ENCODE data around the gene LRRC7. TPM values are rescaled to one million over a fixed set of nuclear protein-coding genes. Genes with fewer than 3 reads are reported as not detected.
"Not testable (repeated sequence)": the region's sequence is repeated elsewhere in the genome, so short reads cannot be mapped to it uniquely, and the experiment has no call there.

LRRC7 gene
- total RNA-seq, 3 donors from 2014 or later, result 0.46 to 1.2 (median 1.0) TPM

- Histone ChIP-seq H3K4me1 (ENCODE audit: low read depth) (no peaks in the 10 kb centered on the region), H3K4me3 (no peak overlapping the region), H3K9me3 (no peaks in the 10 kb centered on the region), H3K36me3 (ENCODE audit: low read depth) (no peaks in the 10 kb centered on the region)
- no peak for ATAC-seq
- no peak for TF ChIP-seq CTCF (IDR thresholded peaks at IDR 0.05)
- DNase-seq, result no peak
- intact Hi-C loops (cut with DNase I, micrococcal nuclease), result no loop called here
Measured at GRCh38 chr1:69920426-69920825, 352.7 kb downstream of the LRRC7 start.

- no peaks in the 10 kb centered on the region for H3K36me3 ChIP-seq (ENCODE audit: low read depth)
- no peak for DNase-seq
- H3K9me3 ChIP-seq, result no peaks in the 10 kb centered on the region
- no peak overlapping the region for H3K4me3 ChIP-seq
- no peak for ATAC-seq
- intact Hi-C loops (cut with DNase I, micrococcal nuclease), result no loop called here
- H3K4me1 ChIP-seq (ENCODE audit: low read depth), result no peaks in the 10 kb centered on the region
- TF ChIP-seq CTCF (IDR thresholded peaks at IDR 0.05), result no peak
Measured at GRCh38 chr1:69921486-69921885, 353.8 kb downstream of the LRRC7 start.

- H3K4me1 ChIP-seq (ENCODE audit: low read depth); H3K9me3 ChIP-seq; H3K4me3 ChIP-seq; intact Hi-C loops (cut with DNase I, micrococcal nuclease); H3K36me3 ChIP-seq (ENCODE audit: low read depth); ATAC-seq; DNase-seq: not testable (repeated sequence)
Measured at GRCh38 chr1:69928234-69928633, 360.5 kb downstream of the LRRC7 start.

DNA sequence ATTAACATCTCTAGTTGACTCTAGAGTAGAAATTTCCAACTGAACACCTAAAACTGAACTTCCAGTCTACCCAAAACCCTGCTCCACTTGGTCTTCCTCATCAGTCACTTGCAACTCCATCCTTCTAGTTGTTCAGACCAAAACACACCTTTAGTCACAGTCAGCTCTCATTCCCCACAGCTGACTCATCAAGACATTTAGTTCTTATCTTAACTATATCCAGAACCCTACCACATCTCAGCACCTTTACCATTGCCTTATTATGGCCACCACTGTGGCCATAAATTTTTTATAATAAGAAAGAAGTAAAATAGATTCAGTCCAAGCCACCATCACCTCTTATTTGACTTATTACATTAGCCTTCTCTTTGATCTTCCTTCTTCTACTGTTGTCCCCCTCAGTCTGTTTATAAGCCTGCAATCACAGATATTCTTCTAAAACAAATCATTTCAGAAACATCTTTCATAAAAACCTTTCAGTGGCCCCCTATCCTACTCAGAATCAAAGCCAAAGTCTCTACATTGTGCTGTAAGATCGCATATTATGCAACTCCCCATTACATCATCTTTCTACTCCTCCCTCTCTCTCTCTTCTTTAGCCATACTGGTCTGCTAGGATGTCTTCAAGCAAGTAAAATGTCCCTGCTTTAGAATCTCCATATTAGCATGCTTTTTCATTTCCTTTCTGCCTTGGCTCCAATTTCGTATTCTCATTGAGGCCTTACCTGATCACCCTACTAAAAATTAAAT is 361.8 kb downstream of the LRRC7 start:
- Histone ChIP-seq H3K4me1 (ENCODE audit: low read depth) (no peaks in the 10 kb centered on the region), H3K36me3 (ENCODE audit: low read depth) (no peaks in the 10 kb centered on the region), H3K4me3 (no peak overlapping the region), H3K9me3 (no peaks in the 10 kb centered on the region)
- DNase-seq (no peak), ATAC-seq (no peak)
- TF ChIP-seq CTCF (IDR thresholded peaks at IDR 0.05), result no peak
- intact Hi-C loops (cut with DNase I, micrococcal nuclease), result no loop called here

- Histone ChIP-seq H3K9me3 (no peaks in the 10 kb centered on the region), H3K4me1 (ENCODE audit: low read depth) (no peaks in the 10 kb centered on the region), H3K36me3 (ENCODE audit: low read depth) (no peaks in the 10 kb centered on the region), H3K4me3 (no peak overlapping the region)
- ATAC-seq, result no peak
- TF ChIP-seq CTCF (IDR thresholded peaks at IDR 0.05), result no peak
- DNase-seq, result no peak
- intact Hi-C loops (cut with DNase I, micrococcal nuclease), result no loop called here
Measured at GRCh38 chr1:69930396-69930795, 362.7 kb downstream of the LRRC7 start.

DNA sequence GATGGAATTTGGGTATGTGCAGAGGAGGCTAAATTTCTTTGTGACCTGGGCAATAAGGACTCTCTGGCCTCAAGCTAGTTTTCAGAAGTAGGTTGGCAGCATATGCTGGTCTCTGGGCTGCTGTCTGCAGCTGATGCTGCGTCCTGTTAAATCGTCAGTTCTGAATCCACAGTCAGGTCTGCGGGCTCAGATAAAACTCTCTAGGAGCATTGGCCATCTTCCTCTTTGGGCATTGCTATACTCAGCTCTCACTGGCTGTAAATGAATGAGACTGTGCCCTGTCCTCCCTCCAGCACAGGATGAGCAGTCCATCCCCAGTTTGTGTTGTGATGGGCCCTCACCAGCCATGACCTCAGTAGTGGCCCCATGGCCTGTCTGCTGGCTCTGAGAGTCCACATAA is 365.0 kb downstream of the LRRC7 start:
- intact Hi-C loops (cut with DNase I, micrococcal nuclease), result no loop called here
- TF ChIP-seq CTCF (IDR thresholded peaks at IDR 0.05), result no peak
- Histone ChIP-seq H3K4me3 (no peak overlapping the region), H3K9me3 (no peaks in the 10 kb centered on the region), H3K36me3 (ENCODE audit: low read depth) (no peaks in the 10 kb centered on the region), H3K4me1 (ENCODE audit: low read depth) (no peaks in the 10 kb centered on the region)
- ATAC-seq (no peak), DNase-seq (no peak)
